Astrocyte (in vitro differentiated cells and primary cell): ENCODE data around the gene PCDHA3. TPM values are rescaled to one million over a fixed set of nuclear protein-coding genes. Genes with fewer than 3 reads are reported as not detected.
"Not testable (repeated sequence)": the region's sequence is repeated elsewhere in the genome, so short reads cannot be mapped to it uniquely, and the experiment has no call there.

Experiments
- DNase-seq: peaks from one replicate; pipeline ENCODE4 v3.0.0-alpha.2; 2010; ENCODE audit warnings: low read depth
- FAIRE-seq: peaks from 2 replicates; lab custom pipeline; 2011; peaks lifted over from hg19 to GRCh38; lab: Jason Lieb, UNC
- H2AFZ ChIP-seq: 2 replicates; pipeline ENCODE4 v1.6.0; 2012; ENCODE audit warnings: low read depth, low read length, inconsistent platforms
- H3K27ac ChIP-seq: 2 replicates; pipeline ENCODE4 v1.5.1; 2011; ENCODE audit warnings: low read depth, low read length, inconsistent platforms
- H3K27me3 ChIP-seq: 2 replicates; pipeline ENCODE4 v1.6.0; 2011; ENCODE audit warnings: low read length, inconsistent platforms; ENCODE audit not compliant: insufficient read depth
- H3K36me3 ChIP-seq: 2 replicates; pipeline ENCODE4 v1.5.1; 2011; ENCODE audit warnings: low read length, inconsistent platforms; ENCODE audit not compliant: insufficient read depth
- H3K4me1 ChIP-seq: 2 replicates; pipeline ENCODE4 v1.5.1; 2011; ENCODE audit warnings: low read length, inconsistent platforms; ENCODE audit not compliant: insufficient read depth
- H3K4me2 ChIP-seq: 2 replicates; pipeline ENCODE4 v1.6.0; 2012; ENCODE audit warnings: low read length, inconsistent platforms
- H3K4me3 ChIP-seq: 2 replicates; pipeline ENCODE4 v1.5.1; 2011; ENCODE audit warnings: low read depth, mild to moderate bottlenecking, low read length, inconsistent platforms; ENCODE audit not compliant: insufficient read depth
- H3K79me2 ChIP-seq: 2 replicates; pipeline ENCODE4 v1.6.0; 2012; ENCODE audit warnings: mild to moderate bottlenecking, low read length, inconsistent platforms; ENCODE audit not compliant: insufficient read depth
- H3K9ac ChIP-seq: 2 replicates; pipeline ENCODE4 v1.6.0; 2012; ENCODE audit warnings: mild to moderate bottlenecking, low read length, inconsistent platforms
- H3K9me3 ChIP-seq: 2 replicates; pipeline ENCODE4 v1.5.1; 2012; ENCODE audit warnings: low read depth, mild to moderate bottlenecking, low read length, inconsistent platforms; ENCODE audit not compliant: insufficient read depth
- H4K20me1 ChIP-seq: 2 replicates; pipeline ENCODE4 v1.6.0; 2012; ENCODE audit warnings: low read length, inconsistent platforms; ENCODE audit not compliant: insufficient read depth
- H3K27ac Mint-ChIP-seq: one replicate; pipeline ENCODE4 v1.8.0; 2021; ENCODE audit warnings: mild to moderate bottlenecking, mixed read lengths; ENCODE audit not compliant: unreplicated experiment
- H3K27me3 Mint-ChIP-seq: one replicate; pipeline ENCODE4 v1.8.0; 2021; ENCODE audit warnings: low read depth, mixed read lengths; ENCODE audit not compliant: unreplicated experiment
- H3K36me3 Mint-ChIP-seq: one replicate; pipeline ENCODE4 v1.8.0; 2021; ENCODE audit warnings: low read depth, mixed read lengths; ENCODE audit not compliant: unreplicated experiment
- H3K4me1 Mint-ChIP-seq: one replicate; pipeline ENCODE4 v1.8.0; 2021; ENCODE audit warnings: low read depth, mixed read lengths; ENCODE audit not compliant: unreplicated experiment
- H3K4me3 Mint-ChIP-seq: one replicate; pipeline ENCODE4 v1.8.0; 2021; ENCODE audit warnings: mild to moderate bottlenecking, moderate library complexity, mixed read lengths; ENCODE audit not compliant: unreplicated experiment
- H3K9me3 Mint-ChIP-seq: one replicate; pipeline ENCODE4 v1.8.0; 2021; ENCODE audit warnings: mild to moderate bottlenecking, mixed read lengths; ENCODE audit not compliant: unreplicated experiment
- EZH2 ChIP-seq: IDR thresholded peaks from 2 replicates; pipeline ENCODE4 v1.6.1; 2012; ENCODE audit warnings: mild to moderate bottlenecking, low read length, inconsistent platforms; ENCODE audit not compliant: insufficient read depth
- total RNA-seq: library from RNA; stranded (reverse); gene quantifications from 2 replicates; pipeline ENCODE4 v1.2.1, GENCODE V29; 2021
- TF ChIP-seq, protein P1 (sequence below): IDR thresholded peaks from 2 replicates; pipeline ENCODE4 v1.5.1; 2011; ENCODE audit warnings: low read depth, mild to moderate bottlenecking, inconsistent platforms, low read length, moderate library complexity; ENCODE audit not compliant: insufficient read depth

PCDHA3 gene
- total RNA-seq, 1 donor from 2014 or later = 1.1 TPM

DNA sequence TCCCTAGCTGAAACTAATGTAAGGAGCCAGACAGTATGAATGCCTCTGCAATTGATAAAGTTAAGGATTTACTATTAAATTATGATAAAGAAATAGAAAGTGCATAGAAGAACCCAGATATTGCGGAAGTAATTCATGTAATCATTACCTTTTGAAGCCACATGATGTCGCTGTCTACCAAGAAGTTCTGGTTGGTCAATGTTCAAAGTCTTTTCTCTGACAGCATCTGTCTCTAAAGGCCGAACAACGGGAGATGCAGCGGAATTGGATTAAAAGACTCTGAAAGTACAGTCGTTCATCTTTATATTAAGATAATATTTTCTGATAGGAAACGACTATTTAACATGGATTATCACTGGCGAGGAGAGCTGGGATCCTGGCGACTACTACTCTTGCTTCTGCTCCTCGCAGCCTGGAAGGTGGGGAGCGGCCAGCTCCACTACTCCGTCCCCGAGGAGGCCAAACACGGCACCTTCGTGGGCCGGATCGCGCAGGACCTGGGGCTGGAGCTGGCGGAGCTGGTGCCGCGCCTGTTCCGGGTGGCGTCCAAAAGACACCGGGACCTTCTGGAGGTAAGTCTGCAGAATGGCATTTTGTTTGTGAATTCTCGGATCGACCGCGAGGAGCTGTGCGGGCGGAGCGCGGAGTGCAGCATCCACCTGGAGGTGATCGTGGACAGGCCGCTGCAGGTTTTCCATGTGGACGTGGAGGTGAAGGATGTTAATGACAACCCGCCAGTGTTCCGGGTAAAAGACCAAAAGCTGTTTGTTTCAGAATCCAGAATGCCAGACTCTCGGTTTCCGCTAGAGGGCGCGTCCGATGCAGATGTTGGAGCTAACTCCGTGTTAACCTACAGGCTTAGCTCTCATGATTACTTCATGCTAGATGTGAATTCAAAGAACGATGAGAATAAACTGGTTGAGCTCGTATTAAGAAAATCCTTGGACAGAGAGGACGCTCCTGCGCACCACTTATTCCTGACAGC, 40.4 kb downstream of the PCDHA3 start, which contains the start of gene PCDHA8:
Gene PCDHA8 (plus strand): TSS at position 210 of the 985 bp plus-strand sequence. CDS start 135 bp downstream, at position 345.
- no peaks in the 10 kb centered on the region for H3K4me1 ChIP-seq
- H2AFZ ChIP-seq = no peak within 1 kb of the TSS
- Mint-ChIP-seq H3K36me3 (peaks cover 16% of the 10 kb centered on the region), H3K27ac (no peak within 1 kb of the TSS), H3K4me3 (no peak within 1 kb of the TSS), H3K27me3 (no peaks in the 10 kb centered on the region), H3K9me3 (peaks cover 5% of the 10 kb centered on the region), H3K4me1 (no peaks in the 10 kb centered on the region)
- H3K4me3 ChIP-seq = no peak within 1 kb of the TSS
- FAIRE-seq = no peak
- H3K9ac ChIP-seq = no peak within 1 kb of the TSS
- H3K4me2 ChIP-seq = no peak within 1 kb of the TSS
- no peak for DNase-seq
- H3K9me3 ChIP-seq = peaks cover 3% of the 10 kb centered on the region
- H3K27ac ChIP-seq = no peak within 1 kb of the TSS
- no peaks in the 10 kb centered on the region for H3K36me3 ChIP-seq
- H3K79me2 ChIP-seq = no peaks in the 10 kb centered on the region
- TF ChIP-seq, protein P1, sequence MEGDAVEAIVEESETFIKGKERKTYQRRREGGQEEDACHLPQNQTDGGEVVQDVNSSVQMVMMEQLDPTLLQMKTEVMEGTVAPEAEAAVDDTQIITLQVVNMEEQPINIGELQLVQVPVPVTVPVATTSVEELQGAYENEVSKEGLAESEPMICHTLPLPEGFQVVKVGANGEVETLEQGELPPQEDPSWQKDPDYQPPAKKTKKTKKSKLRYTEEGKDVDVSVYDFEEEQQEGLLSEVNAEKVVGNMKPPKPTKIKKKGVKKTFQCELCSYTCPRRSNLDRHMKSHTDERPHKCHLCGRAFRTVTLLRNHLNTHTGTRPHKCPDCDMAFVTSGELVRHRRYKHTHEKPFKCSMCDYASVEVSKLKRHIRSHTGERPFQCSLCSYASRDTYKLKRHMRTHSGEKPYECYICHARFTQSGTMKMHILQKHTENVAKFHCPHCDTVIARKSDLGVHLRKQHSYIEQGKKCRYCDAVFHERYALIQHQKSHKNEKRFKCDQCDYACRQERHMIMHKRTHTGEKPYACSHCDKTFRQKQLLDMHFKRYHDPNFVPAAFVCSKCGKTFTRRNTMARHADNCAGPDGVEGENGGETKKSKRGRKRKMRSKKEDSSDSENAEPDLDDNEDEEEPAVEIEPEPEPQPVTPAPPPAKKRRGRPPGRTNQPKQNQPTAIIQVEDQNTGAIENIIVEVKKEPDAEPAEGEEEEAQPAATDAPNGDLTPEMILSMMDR = peak; percentile 5
- no peak for TF ChIP-seq EZH2
- no peaks in the 10 kb centered on the region for H3K27me3 ChIP-seq
- no peaks in the 10 kb centered on the region for H4K20me1 ChIP-seq

DNA sequence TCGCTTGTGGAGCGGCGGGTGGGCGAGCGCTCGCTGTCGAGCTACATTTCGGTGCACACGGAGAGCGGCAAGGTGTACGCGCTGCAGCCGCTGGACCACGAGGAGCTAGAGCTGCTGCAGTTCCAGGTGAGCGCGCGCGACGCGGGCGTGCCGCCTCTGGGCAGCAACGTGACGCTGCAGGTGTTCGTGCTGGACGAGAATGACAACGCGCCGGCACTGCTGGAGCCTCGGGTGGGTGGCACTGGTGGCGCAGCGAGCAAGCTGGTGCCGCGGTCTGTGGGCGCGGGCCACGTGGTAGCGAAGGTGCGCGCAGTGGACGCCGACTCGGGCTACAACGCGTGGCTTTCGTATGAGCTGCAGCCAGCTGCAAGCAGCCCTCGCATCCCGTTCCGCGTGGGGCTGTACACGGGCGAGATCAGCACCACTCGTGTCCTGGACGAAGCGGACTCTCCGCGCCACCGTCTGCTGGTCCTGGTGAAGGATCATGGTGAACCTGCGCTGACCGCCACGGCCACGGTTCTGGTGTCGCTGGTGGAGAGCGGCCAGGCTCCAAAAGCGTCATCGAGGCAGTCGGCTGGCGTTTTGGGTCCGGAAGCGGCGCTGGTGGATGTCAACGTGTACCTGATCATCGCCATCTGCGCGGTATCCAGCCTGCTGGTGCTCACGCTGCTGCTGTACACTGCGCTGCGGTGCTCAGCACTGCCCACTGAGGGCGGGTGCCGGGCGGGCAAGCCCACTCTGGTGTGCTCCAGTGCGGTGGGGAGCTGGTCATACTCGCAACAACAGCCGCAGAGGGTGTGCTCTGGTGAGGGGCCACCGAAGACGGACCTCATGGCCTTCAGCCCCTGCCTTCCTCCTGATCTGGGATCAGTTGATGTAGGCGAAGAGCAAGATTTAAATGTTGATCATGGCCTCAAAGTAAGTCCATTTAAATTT, 42.2 kb downstream of the PCDHA3 start:
- H3K9ac ChIP-seq = no peak overlapping the region
- no peak overlapping the region for H3K27ac ChIP-seq
- H3K4me1 ChIP-seq = no peaks in the 10 kb centered on the region
- Mint-ChIP-seq H3K36me3 (peaks cover 16% of the 10 kb centered on the region), H3K27ac (no peak overlapping the region), H3K9me3 (peaks cover 5% of the 10 kb centered on the region), H3K4me1 (no peaks in the 10 kb centered on the region), H3K4me3 (no peak overlapping the region), H3K27me3 (no peaks in the 10 kb centered on the region)
- H3K4me3 ChIP-seq = no peak overlapping the region
- FAIRE-seq = no peak
- no peak overlapping the region for H2AFZ ChIP-seq
- no peak for DNase-seq
- no peaks in the 10 kb centered on the region for H3K27me3 ChIP-seq
- no peaks in the 10 kb centered on the region for H3K79me2 ChIP-seq
- no peaks in the 10 kb centered on the region for H4K20me1 ChIP-seq
- TF ChIP-seq, protein P1 = no peak
- TF ChIP-seq EZH2 = no peak
- H3K36me3 ChIP-seq = no peaks in the 10 kb centered on the region
- no peak overlapping the region for H3K4me2 ChIP-seq
- H3K9me3 ChIP-seq = no peaks in the 10 kb centered on the region

DNA sequence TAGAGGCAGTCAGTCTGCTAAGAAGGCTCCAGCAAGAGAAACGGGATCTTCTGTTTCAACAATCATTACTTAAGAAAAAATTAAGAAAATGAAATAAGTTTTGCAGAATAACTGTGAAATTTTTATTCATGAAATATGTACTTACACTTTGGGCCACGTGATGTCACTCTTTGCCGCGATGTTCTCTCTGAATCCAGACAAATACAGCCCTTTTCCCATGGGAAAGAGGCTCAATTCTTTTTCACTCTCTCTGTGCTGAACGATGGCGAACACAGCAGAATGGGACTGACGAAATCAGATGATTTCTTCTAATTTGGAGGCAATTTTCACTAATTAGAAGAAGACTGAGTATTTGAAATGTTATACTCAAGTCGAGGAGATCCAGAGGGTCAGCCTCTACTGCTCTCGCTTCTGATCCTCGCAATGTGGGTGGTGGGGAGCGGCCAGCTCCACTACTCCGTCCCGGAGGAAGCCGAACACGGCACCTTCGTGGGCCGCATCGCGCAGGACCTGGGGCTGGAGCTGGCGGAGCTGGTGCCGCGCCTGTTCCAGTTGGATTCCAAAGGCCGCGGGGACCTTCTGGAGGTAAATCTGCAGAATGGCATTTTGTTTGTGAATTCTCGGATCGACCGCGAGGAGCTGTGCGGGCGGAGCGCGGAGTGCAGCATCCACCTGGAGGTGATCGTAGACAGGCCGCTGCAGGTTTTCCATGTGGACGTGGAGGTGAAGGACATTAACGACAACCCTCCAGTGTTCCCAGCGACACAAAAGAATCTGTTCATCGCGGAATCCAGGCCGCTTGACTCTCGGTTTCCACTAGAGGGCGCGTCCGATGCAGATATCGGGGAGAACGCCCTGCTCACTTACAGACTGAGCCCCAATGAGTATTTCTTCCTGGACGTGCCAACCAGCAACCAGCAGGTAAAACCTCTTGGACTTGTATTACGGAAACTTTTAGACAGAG, 47.6 kb downstream of the PCDHA3 start, which contains the start of gene PCDHA9:
Gene PCDHA9 (plus strand): TSS at position 244 of the 964 bp plus-strand sequence. CDS start 114 bp downstream, at position 358.
- not testable (repeated sequence) for H4K20me1 ChIP-seq, H3K9me3 Mint-ChIP-seq, H3K36me3 ChIP-seq, H2AFZ ChIP-seq, FAIRE-seq, H3K27ac ChIP-seq, DNase-seq, H3K9ac ChIP-seq, H3K4me3 ChIP-seq, H3K79me2 ChIP-seq, H3K9me3 ChIP-seq, H3K4me2 ChIP-seq, H3K27me3 Mint-ChIP-seq, H3K4me1 ChIP-seq, H3K27me3 ChIP-seq, H3K4me1 Mint-ChIP-seq, H3K27ac Mint-ChIP-seq
- H3K4me3 Mint-ChIP-seq = peak within 1 kb of the TSS; percentile 76
- peaks cover 13% of the 10 kb centered on the region for H3K36me3 Mint-ChIP-seq
